GM19025 (cell line): Measurements from ENCODE around the gene CDC6.
A peak's percentile ranks its signal among the peaks of the same experiment; 100 is the strongest.

Experiments used
- ATAC-seq: cut with Tn5 transposase; IDR thresholded peaks from one replicate; pipeline ENCODE4 v1.9.1; 2021; ENCODE audit warnings: mild to moderate bottlenecking, low read depth, moderate library complexity; ENCODE audit not compliant: unreplicated experiment

CDC6 gene

GRCh38 chr17:40309031-40309948 is 21.6 kb downstream of the CDC6 start, which contains the start of gene RARA:
Gene RARA (plus strand): TSS chr17:40309180. CDS start chr17:40331219, 22,039 bp downstream.
- ATAC-seq, result no peak

DNA sequence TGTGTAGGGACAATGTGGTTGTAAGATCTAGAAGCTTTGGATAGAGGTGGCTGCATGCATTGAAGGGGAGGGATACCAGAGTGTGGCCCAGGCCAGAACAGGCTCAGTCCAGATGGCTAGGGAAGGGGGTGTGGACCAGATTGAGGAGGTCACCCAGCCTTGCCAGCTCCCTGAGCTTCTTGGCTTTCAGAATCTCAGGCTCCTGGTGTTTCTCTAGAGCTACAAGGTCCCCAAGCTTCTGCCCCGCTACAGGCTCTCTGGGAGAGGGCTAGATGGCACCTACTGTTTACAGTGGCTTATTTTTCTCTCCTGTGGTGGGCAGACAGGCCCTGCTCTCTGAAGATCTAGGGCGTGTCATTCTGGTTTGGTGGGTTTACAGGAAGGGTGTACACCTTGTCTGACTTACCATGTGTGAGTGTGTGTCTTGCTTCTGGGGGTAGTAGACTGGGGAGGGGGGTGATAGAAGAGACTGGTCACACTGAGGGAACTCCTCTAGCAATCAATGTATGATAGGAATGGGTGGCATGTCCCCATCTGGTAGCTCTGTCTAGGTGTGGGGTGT is 22.4 kb downstream of the CDC6 start:
- ATAC-seq, result no peak

GRCh38 chr17:40310882-40311391 is 23.3 kb downstream of the CDC6 start:
- no peak for ATAC-seq

DNA sequence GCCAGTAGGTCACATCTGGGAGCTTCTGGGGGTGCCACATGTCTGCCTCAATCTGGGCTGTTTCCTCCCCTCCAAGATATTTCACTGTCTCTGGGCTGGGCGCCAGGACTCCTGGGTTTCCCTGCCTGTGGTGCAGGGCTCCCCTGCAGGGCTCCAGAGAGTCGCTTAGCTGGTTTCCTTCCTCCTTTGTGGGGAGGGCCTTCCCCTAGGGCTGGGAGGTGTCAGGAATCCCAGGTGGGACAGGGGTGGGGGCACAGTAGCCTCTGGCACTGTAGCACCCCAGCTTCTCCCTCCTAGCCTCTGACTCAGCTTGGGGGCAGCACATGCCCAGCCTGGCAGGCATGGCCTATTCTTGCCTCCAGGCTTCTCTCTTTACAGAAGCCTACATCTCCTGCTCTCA is 23.9 kb downstream of the CDC6 start:
- ATAC-seq, result no peak

GRCh38 chr17:40312131-40312731 is 24.6 kb downstream of the CDC6 start:
- ATAC-seq, result no peak

DNA sequence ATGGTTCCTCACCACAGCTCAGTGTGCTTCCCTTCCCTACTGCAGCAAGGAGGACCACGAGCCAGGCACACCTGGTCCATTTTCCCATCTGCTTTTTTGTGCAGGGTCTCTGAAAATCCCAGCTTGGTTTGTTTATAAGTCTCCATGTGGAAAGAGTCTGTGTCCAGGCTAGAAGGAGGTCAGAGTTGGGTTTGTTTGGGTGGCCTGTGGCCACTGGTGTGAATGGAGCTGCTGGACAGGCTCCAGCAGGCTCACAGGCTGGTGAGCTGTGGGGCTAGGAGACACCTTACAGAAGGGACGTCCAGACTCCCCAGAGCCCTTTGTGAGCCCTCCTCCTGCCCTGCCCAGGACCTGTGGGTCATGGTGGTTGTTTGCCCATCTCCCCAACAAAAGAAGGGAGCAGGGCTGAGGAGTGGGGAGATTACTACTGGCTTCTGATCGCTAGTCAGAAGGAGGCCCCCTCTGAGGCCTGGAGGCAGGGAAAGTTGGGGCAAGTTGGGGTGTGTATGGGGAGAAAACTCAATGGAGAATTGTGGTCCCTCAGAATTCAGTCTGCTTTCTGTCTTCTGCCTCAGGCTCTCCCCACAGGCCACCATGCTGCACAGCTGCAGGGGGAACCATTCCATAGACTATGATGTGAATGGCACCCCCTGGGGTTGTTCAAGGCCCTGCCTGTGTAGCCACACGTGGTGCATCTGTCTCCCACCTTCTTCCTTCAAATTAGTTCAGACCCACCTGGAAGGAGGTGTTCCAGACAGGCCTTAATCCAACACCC is 25.4 kb downstream of the CDC6 start:
- no peak for ATAC-seq

GRCh38 chr17:40313668-40314583 is 26.2 kb downstream of the CDC6 start:
- no peak for ATAC-seq

DNA sequence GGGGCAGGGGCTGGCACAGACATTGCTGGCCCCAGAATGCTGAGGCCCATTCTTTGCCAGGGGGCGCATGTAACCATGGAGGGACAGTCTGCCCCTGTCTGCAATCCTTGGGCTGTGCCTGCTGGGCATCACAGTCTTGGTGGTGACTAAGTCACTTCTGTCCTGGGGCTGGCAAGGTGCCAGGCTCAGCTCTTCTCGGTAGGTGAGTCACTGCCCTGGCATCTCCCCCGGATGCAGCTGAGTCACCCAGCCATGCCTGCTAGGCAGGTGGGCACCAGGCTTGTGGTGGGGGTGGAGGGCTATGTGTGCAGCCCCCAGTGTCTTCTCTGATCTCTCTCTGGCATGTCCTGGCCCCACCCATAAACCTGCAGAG is 26.9 kb downstream of the CDC6 start:
- ATAC-seq, result no peak

GRCh38 chr17:40315206-40315605 is 27.5 kb downstream of the CDC6 start:
- ATAC-seq, result no peak

GRCh38 chr17:40315678-40316570 is 28.2 kb downstream of the CDC6 start:
- no peak for ATAC-seq

DNA sequence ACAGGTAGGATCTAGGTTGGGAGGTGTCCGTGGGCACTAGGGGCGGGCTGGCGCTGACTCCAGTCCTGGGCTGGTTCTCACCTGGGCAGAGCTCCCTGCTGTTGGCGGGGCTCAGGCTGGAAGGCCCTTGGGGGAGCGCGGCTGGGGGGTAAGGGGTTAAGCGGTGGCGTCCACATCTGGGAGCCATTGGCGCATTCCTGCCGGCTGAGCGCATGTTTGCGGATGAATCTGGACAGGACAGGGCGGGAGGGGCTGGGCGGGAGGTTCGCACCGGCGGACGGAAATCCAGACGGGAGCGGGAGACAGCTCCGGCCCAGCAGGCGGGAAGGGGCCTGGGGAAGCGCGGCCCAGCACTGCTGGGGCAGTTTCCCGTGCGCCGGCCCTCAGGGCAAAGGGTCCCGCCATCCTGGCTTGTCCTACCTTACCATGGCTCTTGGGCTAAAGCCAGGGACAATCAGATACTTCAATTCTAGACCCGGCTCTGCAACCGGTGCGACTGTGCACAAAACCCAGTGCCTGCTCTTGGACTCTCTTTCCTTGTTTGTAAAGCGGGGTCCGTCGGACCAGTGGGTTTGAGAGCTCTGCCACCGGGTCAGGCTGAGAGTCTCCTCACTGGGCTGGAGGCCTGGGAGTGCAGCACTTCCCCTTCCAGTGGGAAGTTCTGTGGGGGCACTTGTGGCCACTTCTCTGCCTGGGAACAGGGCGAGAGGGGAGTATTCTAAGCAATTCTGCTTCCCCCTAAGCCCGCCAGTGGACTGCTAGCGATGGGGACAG is 29.1 kb downstream of the CDC6 start:
- no peak for ATAC-seq

DNA sequence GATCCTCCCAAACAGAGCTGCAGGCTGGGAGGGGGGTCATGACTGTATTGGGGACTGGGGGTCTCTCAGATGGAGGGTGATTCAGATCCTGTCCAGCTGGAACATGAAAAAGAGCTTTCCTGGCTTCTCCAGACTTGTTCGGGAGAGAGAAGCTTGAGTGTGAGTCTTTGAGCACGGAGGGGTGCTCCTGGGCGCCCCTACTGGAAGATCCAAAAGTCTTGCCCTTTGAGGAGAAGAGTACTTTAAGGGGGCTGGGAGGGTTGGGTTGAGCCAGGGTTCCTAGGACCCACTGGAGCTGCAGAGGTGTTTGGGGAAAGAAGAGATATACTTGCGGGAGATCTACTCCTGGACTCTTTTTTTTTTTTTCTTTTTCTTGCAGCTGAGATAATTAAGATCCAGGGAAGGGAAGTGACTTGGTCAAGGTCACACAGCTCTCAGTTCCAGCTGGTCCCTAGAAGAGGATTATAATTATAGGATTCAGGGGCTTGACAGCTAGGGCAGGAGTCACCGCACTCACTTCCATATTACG is 29.7 kb downstream of the CDC6 start:
- ATAC-seq, result no peak

DNA sequence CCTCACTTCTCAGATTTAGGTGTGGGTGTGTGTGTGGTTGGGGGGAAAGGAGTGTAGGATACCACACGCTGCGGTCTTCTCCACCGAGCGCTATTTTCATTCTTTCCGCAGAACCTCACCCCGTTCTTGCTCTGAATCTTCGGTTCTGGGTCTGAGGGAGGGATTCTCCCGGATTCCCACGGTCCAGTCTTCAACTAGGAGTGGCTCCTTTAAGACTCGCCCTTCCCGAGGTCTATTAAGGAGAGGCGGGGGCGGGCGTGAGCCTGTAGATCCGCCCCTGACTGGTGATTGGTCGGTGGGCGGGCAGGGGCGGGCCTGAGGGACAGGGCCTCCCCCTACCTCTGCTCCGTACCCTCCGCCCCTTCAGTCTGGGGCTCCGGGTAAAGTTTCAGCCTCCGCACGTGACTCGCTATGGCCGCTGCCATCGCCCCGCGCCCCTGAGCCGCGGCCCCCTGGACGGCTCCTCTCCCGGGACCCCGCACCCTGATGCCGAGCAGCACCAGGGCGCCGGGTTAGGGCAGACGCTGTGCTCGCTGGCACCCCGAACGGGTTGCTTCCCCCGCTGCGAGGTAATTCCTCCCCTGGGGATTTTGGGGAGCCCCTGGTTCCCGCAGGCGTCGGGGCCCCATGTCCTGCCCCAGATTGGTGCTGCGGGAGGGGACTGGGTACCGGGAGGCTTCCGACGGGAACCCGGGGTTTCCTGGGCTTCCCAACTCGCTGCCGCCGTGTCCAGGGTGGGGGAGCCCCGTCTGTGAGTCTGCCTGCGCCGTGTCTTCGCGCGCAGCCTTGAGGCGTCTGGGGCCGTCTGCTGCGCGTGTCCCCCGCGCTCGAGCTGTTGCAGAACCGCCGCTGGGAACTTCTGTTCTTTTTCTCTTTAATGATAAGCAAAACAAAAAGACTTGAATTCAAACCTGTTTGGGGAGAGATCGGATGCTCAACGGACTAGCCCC is 30.5 kb downstream of the CDC6 start:
- ATAC-seq, result peak; percentile 68

- ATAC-seq, result no peak
These were observed 31.2 kb downstream of the CDC6 start for GRCh38 chr17:40318830-40319391.

DNA sequence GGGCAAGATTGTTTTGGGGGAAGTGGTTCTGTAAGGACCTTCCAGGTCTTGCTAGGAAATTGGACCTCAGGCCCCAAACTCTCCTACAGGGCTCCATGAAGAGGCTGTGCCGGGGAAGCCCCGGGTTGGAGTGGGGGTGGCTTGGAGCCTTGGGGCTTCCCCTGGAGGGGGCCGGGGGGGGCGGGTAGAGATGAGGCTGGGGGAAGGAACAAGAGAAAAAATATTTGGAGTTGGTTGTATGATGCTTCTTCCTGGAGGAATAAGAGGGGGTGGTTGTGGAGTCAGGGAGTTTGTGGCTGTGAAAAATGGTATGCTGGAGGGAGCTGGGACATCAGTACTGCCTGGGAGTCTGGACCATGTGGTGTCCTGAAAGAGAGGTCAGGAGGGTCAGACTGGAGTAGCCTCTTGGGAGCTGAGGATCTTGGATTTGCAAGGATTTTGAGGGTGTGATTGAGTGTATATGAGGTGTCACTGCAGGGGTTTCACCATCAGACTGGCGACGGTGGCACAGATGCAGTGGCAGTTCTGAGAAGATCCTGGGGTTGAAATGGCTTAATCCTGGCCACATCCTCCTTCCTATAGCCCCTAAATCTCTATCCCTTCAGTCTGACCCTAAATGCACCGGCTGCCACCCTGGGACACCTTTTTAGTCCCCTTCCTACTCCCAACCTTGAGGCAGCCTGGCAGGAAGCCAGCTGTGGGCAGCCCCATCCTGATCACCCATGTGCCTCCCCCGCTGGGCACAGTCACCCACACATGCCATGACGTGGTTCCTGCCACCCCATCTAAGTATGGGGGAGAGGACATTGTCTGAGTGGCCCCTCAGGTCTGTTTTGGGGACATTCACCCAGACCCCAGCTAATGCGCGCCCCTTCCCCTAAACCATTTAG is 32.2 kb downstream of the CDC6 start:
- ATAC-seq, result no peak
